Measurements from ENCODE around the gene MCF2. TPM values are rescaled to one million over a fixed set of nuclear protein-coding genes. Genes with fewer than 3 reads are reported as not detected.
A peak's percentile ranks its signal among the peaks of the same experiment; 100 is the strongest.

Gene MCF2
- total RNA-seq, 1 donor from 2014 or later = 0.75 TPM

- ATAC-seq (ENCODE audit: low read depth) = no peak
- DNase-seq = no peak
- no peaks in the 10 kb centered on the region for H3K9me3 Mint-ChIP-seq
- H3K4me3 Mint-ChIP-seq = no peak overlapping the region
- no peaks in the 10 kb centered on the region for H3K27me3 Mint-ChIP-seq
- ChIA-PET CTCF (no interaction called here), POLR2A (no interaction called here)
- intact Hi-C loops (cut with micrococcal nuclease) = no loop called here
- peaks cover 9% of the 10 kb centered on the region for H3K4me1 Mint-ChIP-seq
- no peak overlapping the region for H3K27ac Mint-ChIP-seq
- TF ChIP-seq CTCF (IDR thresholded peaks at IDR 0.05) = no peak
- no peaks in the 10 kb centered on the region for H3K36me3 Mint-ChIP-seq (ENCODE audit: low read depth)
Observed at GRCh38 chrX:139720136-139720535, 12.2 kb upstream of the MCF2 start.

DNA sequence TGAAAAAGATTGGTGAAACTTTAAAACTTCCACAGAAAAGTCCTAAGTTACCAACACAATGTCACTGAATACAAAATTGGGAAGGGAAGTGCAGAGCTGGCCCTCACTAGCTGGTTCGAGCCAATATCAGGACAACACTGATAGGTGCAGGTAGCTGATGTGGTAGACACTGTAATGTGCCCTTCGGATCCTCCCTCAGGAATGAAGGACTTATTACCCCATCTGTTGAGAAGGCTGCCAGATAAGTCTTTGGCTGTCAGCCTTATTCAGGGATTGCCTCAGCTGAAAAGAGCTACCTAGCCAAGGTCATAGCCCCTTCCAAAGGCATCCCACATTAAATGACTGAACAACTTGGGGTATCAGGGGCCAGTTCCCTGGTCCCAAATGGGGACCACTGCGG is 5.3 kb downstream of the MCF2 start:
- CTCF ChIA-PET = no interaction called here
- Mint-ChIP-seq H3K27ac (no peak overlapping the region), H3K4me1 (no peaks in the 10 kb centered on the region), H3K36me3 (ENCODE audit: low read depth) (no peaks in the 10 kb centered on the region), H3K4me3 (no peak overlapping the region), H3K9me3 (peaks cover 4% of the 10 kb centered on the region), H3K27me3 (no peaks in the 10 kb centered on the region)
- no peak for DNase-seq
- TF ChIP-seq CTCF (IDR thresholded peaks at IDR 0.05) = no peak
- intact Hi-C loops (cut with micrococcal nuclease) = no loop called here
- ATAC-seq (ENCODE audit: low read depth) = no peak
- POLR2A ChIA-PET = no interaction called here

DNA sequence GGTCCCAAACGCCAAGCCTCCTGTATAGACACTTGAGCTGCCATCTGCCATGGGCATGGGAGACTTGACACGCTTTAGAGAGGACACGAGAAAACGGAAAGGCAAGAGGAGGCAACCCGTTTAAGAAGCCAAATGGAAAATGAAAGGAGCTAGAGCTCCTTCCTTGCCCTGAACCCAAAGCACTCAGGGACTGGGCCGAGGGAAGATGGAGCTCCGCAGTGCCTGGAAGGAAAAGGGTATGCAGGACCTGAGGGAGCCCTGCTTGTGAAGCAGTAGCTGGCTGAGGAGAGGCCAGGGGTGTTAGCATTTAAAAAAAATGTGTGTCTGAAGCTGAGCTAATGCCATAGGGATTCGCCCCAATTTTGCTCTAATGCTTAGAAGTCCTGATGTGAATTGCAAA is 15.1 kb downstream of the MCF2 start:
- ATAC-seq (ENCODE audit: low read depth) (no peak), DNase-seq (no peak)
- CTCF ChIA-PET = no interaction called here
- no peaks in the 10 kb centered on the region for H3K9me3 Mint-ChIP-seq
- H3K4me3 Mint-ChIP-seq = peak overlapping the region; percentile 38
- no peak overlapping the region for H3K27ac Mint-ChIP-seq
- TF ChIP-seq CTCF (IDR thresholded peaks at IDR 0.05) = no peak
- peaks cover 7% of the 10 kb centered on the region for H3K4me1 Mint-ChIP-seq
- H3K27me3 Mint-ChIP-seq = peaks cover 8% of the 10 kb centered on the region
- POLR2A ChIA-PET = no interaction called here
- intact Hi-C loops (cut with micrococcal nuclease) = no loop called here
- no peaks in the 10 kb centered on the region for H3K36me3 Mint-ChIP-seq (ENCODE audit: low read depth)

GRCh38 chrX:139692506-139692849 is 15.5 kb downstream of the MCF2 start:
- no peak for DNase-seq
- intact Hi-C loops (cut with micrococcal nuclease) = no loop called here
- no peak for ATAC-seq (ENCODE audit: low read depth)
- no peak for TF ChIP-seq CTCF (IDR thresholded peaks at IDR 0.05)
- Mint-ChIP-seq H3K27me3 (peaks cover 8% of the 10 kb centered on the region), H3K9me3 (no peaks in the 10 kb centered on the region), H3K4me3 (peak overlapping the region; percentile 38), H3K4me1 (peaks cover 7% of the 10 kb centered on the region), H3K36me3 (ENCODE audit: low read depth) (no peaks in the 10 kb centered on the region), H3K27ac (no peak overlapping the region)
- ChIA-PET CTCF (no interaction called here), POLR2A (no interaction called here)

DNA sequence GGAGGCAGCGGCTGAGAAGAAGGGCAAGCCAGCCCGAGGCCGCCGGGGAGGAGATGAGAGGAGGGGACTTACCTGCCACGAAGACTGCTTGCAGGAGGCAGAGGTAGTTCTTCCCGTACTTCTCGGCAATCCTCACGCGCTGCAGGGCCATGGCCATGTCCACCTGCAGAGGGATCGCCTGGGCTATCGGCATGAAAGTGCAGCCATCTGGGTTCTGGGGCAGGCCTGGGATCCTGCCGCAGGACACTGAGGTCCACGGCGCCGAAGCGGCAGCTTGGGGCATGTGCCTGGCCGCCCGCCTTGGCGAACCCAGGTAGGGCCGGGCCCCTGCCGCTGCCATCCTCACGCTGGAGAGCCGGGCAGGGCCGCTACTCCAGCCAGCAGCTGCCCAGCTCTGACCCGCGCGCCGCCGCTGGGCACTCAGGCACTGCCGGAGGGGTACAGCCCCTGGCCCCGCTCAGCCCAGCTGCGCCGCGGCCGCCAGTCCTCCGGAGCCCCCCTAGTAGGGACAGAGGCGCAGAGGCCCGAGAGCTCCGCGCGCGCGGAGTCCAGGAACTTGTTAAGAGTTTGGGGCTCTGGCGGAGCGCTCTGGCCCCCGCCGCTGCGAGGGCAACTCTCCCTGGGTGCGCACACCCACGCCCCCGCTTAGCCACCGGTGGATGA is 16.0 kb downstream of the MCF2 start:
- H3K9me3 Mint-ChIP-seq = no peaks in the 10 kb centered on the region
- ATAC-seq (ENCODE audit: low read depth) (no peak), DNase-seq (no peak)
- intact Hi-C loops (cut with micrococcal nuclease) = no loop called here
- H3K27ac Mint-ChIP-seq = no peak overlapping the region
- peaks cover 8% of the 10 kb centered on the region for H3K27me3 Mint-ChIP-seq
- TF ChIP-seq CTCF (IDR thresholded peaks at IDR 0.05) = no peak
- ChIA-PET CTCF (no interaction called here), POLR2A (no interaction called here)
- no peaks in the 10 kb centered on the region for H3K36me3 Mint-ChIP-seq (ENCODE audit: low read depth)
- no peak overlapping the region for H3K4me3 Mint-ChIP-seq
- H3K4me1 Mint-ChIP-seq = peaks cover 7% of the 10 kb centered on the region

All from activated B cell treated with CpG ODN at 0.5 μM for 24 hours (primary cell).